Esophagus squamous epithelium (tissue), 4 donors: Measurements from ENCODE around the gene MUTYH.
"Not testable (repeated sequence)": the region's sequence is repeated elsewhere in the genome, so short reads cannot be mapped to it uniquely, and the experiment has no call there.

Source experiments
- POLR2A ChIP-seq, 4 donors: fragments of 450-650 bp; IDR thresholded peaks; one replicate each; pipeline ENCODE4 v1.6.1; 2017; ENCODE audit warnings: antibody characterized with exemption in 4 of 4, mild to moderate bottlenecking in 4 of 4, moderate library complexity in 3 of 4
- TF ChIP-seq, protein P1 (sequence below), 6 experiments: fragments of 450-650 bp in 4 of 6; fragments of 200-600 bp in 2 of 6; sonication (generic) in 2 of 6; IDR thresholded peaks; one replicate each; pipeline ENCODE4 v1.5.1; 2016 to 2019; ENCODE audit warnings: antibody characterized with exemption in 6 of 6, mild to moderate bottlenecking in 4 of 6, moderate library complexity in 4 of 6

DNA sequence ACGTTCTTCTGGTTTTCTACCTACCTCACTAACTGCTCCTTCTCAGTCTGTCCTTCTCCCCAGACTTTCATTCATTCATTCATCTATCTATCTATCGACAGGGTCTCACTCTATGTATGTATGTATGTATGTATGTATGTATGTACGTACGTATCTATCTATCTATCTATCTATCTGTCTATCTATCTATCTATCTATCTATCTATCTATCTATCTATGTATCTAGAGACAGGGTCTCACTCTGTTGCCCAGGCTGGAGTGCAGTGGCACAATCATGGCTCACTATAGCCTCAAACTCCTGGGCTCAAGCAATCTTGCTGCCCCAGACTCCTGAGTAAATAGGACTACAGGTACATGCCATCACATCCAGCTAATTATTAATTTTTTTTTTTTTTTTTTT, 44.0 kb upstream of the MUTYH start:
- TF ChIP-seq, protein P1, sequence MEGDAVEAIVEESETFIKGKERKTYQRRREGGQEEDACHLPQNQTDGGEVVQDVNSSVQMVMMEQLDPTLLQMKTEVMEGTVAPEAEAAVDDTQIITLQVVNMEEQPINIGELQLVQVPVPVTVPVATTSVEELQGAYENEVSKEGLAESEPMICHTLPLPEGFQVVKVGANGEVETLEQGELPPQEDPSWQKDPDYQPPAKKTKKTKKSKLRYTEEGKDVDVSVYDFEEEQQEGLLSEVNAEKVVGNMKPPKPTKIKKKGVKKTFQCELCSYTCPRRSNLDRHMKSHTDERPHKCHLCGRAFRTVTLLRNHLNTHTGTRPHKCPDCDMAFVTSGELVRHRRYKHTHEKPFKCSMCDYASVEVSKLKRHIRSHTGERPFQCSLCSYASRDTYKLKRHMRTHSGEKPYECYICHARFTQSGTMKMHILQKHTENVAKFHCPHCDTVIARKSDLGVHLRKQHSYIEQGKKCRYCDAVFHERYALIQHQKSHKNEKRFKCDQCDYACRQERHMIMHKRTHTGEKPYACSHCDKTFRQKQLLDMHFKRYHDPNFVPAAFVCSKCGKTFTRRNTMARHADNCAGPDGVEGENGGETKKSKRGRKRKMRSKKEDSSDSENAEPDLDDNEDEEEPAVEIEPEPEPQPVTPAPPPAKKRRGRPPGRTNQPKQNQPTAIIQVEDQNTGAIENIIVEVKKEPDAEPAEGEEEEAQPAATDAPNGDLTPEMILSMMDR (IDR thresholded peaks at IDR 0.05) = not testable (repeated sequence)
- not testable (repeated sequence) for TF ChIP-seq POLR2A (IDR thresholded peaks at IDR 0.05)
